Aorta (tissue), 5 donors: ENCODE results near the gene KIAA2012. TPM values are rescaled to one million over a fixed set of nuclear protein-coding genes. Genes with fewer than 3 reads are reported as not detected.

Source experiments
- ATAC-seq: fragments of 200-7000 bp; cut with Tn5 transposase; one replicate; pipeline ENCODE4 v1.9.1; 2022; ENCODE audit warnings: moderate library complexity; ENCODE audit not compliant: low FRiP score
- DNase-seq, 2 donors: peaks; one replicate each; pipeline ENCODE4 v3.0.0-alpha.2; 2020
- H3K27ac ChIP-seq, 2 donors: one replicate each; pipeline ENCODE4 v1.5.1; 2013; ENCODE audit warnings: low read length in 2 of 2, mild to moderate bottlenecking in 2 of 2, moderate library complexity in 2 of 2, control low read depth in 1 of 2, inconsistent platforms in 1 of 2, low read depth in 1 of 2
- H3K27me3 ChIP-seq, 2 donors: one replicate each; pipeline ENCODE4 v1.6.1; 2013; ENCODE audit warnings: control low read depth in 1 of 2, low read length in 1 of 2, mild to moderate bottlenecking in 1 of 2, moderate library complexity in 1 of 2; ENCODE audit not compliant: insufficient read depth in 2 of 2, control insufficient read depth in 1 of 2
- H3K36me3 ChIP-seq, 2 donors: one replicate each; pipeline ENCODE4 v1.6.1; 2013; ENCODE audit warnings: control low read depth in 1 of 2, low read length in 1 of 2, mild to moderate bottlenecking in 1 of 2; ENCODE audit not compliant: insufficient read depth in 2 of 2, control insufficient read depth in 1 of 2
- H3K4me1 ChIP-seq, 2 donors: one replicate each; pipeline ENCODE4 v1.6.1; 2013; ENCODE audit warnings: low read length in 2 of 2, control low read depth in 1 of 2, mild to moderate bottlenecking in 1 of 2, moderate library complexity in 1 of 2; ENCODE audit not compliant: insufficient read depth in 2 of 2, control insufficient read depth in 1 of 2
- H3K4me3 ChIP-seq, 2 donors: one replicate each; pipeline ENCODE4 v1.5.1; 2013; ENCODE audit warnings: low read length in 2 of 2, control low read depth in 1 of 2, mild to moderate bottlenecking in 1 of 2
- H3K9me3 ChIP-seq: one replicate; pipeline ENCODE4 v1.6.1; 2013; ENCODE audit warnings: mild to moderate bottlenecking, low read length; ENCODE audit not compliant: control insufficient read depth
- WGBS, 2 donors: extraction: QIAGEN DNeasy Blood & Tissue Kit; methylation state at CpG; one replicate each; pipeline ENCODE4 v1.1.7; 2013; 5-methylcytosine and 5-hydroxymethylcytosine counted together
- intact Hi-C, 2 donors: fragments of 100-400 bp; cut with DNase I; formaldehyde crosslinking; loops; one replicate each; pipeline versions ENCODE4 v1.14.2 to v1.15.0; 2022
- polyA plus RNA-seq, 2 donors: library from polyadenylated mRNA; stranded (reverse); fragments of 200-250 nt; gene quantifications; one replicate each; pipeline ENCODE4 v1.2.3, GENCODE V29; 2013
- total RNA-seq, 2 donors: library from RNA; stranded (reverse); fragmentation: NEBNext Ultra II Directional; extraction: Animal tissue kit (Norgen Biotek cat#: 25700); gene quantifications; one replicate each; pipeline ENCODE4 v1.2.1, GENCODE V29; 2021
- donor health status: healthy with polysubstance abuse.
- donor health status: Bipolar disorder and iron deficiency.
- donor health status: DM: no; HTN: no; CAD: no.
- donor health status: DM: no; HTN: no; CAD: no.
- donor health status: DM: yes; HTN: yes; CAD: no.

The KIAA2012 gene
- total and polyA plus RNA-seq, 4 donors = not detected

DNA sequence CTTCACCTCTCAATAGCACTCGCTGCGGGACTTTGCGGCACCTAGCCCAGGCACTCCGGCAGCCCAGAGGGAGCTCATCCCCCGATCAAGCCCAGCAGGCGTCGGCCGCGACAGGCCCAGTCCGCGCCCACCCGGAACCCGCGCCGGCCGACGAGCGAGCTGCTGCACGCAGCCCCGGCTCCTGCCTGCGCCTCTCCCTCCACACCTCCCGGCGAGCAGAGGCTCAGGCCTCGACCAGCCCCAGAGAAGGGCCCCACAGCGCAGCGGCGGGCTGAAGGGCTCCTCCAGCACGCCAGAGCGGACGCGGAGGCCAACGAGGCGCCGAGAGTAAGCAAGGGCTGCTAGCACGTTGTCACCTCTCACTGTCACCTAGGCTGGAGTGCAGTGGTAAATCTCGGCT is 63.5 kb downstream of the KIAA2012 start:
- whole genome bisulfite sequencing, 2 donors = 94 to 96% methylated on average over 35 to 36 of the region's 36 CpGs
- Histone ChIP-seq H3K9me3 (no peaks in the 10 kb centered on the region), H3K4me3 (no peak overlapping the region), H3K27ac (no peak overlapping the region), H3K36me3 (no peaks in the 10 kb centered on the region), H3K27me3 (no peaks in the 10 kb centered on the region), H3K4me1 (no peaks in the 10 kb centered on the region)
- intact Hi-C loops = no loop called here
- DNase-seq = no peak
- ATAC-seq = no peak

DNA sequence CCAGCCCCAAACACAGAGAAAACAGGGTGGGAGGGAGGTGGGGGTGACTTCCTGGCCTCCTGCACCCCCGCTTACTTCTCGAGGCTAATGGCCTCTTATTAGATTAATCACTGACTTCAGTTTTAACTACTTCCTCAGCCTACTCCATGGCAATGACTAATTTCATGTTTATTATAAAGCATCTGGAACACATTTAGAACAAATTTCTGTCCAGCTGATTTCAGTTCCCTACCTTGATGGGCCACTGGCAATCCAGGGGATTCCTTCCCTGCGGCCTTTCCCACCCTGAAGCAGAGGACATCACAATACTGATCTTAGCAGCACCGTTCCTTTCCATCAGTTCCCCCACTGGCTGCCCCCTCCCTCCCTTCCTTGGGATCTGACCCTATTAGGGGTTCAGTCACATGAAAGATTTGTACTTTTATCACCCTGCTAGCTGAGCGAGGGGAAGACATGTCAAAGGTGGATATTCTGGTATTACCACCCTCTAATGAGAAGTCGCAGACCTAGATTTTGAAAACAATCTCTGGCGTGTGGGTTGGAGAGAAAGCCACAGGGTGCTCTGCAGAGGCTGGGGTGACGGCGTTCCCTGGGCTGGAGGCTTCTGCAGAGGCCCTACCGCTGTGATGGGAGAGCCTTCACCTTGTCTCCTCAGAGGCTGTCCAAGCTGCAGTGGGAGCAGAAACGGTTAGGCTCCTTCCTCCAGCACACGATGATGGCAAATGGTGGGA is 67.6 kb downstream of the KIAA2012 start:
- Histone ChIP-seq H3K27me3 (no peaks in the 10 kb centered on the region), H3K9me3 (no peaks in the 10 kb centered on the region), H3K4me3 (no peak overlapping the region), H3K4me1 (no peaks in the 10 kb centered on the region), H3K36me3 (no peaks in the 10 kb centered on the region), H3K27ac (no peak overlapping the region)
- WGBS, 2 donors = 73 to 78% methylated on average over 12 of the region's 12 CpGs
- intact Hi-C loops = no loop called here
- no peak for DNase-seq
- ATAC-seq = no peak

DNA sequence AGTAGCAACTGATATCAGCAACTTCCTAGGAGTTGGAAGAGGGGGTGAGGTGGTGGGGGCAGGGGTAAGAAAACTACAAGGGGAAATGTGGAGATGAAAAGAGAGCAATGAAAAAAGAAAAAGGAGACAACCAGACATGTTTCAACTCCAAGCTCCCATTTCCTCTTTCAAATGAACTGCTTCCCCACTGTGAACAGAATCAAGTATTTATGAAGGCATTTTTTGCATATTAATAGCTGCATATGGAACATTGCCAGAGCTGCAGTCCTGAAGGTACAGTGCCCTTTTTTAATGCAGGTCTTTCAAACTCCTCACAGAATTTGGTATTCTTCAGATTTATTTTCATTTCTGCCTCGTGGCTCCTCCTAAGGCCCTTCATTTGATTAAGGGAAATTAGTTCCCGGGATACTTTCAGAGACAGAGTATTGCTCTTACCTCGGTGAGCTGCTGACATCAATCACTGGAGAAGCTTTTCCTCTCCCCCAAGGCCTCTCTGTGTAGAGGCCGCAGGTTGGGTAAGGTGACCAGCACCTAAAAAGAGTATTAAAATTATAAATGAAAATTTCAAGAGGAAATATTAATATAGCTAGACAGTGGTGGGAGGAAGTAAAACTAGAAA is 68.4 kb downstream of the KIAA2012 start:
- no peak overlapping the region for H3K4me3 ChIP-seq
- no peaks in the 10 kb centered on the region for H3K27me3 ChIP-seq
- ATAC-seq (no peak), DNase-seq (no peak)
- intact Hi-C loops = no loop called here
- no peak overlapping the region for H3K27ac ChIP-seq
- no peaks in the 10 kb centered on the region for H3K4me1 ChIP-seq
- 84 to 86% methylated on average over 4 of the region's 4 CpGs for WGBS, 2 donors
- no peaks in the 10 kb centered on the region for H3K36me3 ChIP-seq
- no peaks in the 10 kb centered on the region for H3K9me3 ChIP-seq

DNA sequence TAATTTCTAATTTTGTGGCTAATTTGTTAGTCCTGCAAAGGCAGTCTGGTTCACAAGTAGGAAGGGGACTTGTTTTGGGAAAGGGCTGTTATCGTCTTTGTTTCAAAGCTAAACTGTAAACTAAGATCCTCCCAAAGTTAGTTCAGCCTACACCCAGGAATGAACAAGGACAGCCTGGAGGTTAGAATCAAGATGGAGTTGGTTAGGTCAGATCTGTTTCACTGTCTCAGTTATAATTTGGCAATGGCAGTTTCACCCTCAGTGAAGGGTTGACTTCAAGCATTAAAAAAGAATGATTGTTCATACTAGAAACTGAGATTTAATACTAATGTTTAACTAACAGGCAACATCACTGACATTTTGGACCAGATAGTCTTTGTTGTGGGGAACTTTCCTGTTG is 69.5 kb downstream of the KIAA2012 start:
- no peak overlapping the region for H3K4me3 ChIP-seq
- H3K9me3 ChIP-seq = no peaks in the 10 kb centered on the region
- ATAC-seq = no peak
- H3K36me3 ChIP-seq = no peaks in the 10 kb centered on the region
- 94 to 100% methylated on average over 1 of the region's 1 CpG for WGBS, 2 donors
- no peak overlapping the region for H3K27ac ChIP-seq
- intact Hi-C loops = no loop called here
- H3K4me1 ChIP-seq = no peaks in the 10 kb centered on the region
- no peaks in the 10 kb centered on the region for H3K27me3 ChIP-seq
- DNase-seq = no peak

DNA sequence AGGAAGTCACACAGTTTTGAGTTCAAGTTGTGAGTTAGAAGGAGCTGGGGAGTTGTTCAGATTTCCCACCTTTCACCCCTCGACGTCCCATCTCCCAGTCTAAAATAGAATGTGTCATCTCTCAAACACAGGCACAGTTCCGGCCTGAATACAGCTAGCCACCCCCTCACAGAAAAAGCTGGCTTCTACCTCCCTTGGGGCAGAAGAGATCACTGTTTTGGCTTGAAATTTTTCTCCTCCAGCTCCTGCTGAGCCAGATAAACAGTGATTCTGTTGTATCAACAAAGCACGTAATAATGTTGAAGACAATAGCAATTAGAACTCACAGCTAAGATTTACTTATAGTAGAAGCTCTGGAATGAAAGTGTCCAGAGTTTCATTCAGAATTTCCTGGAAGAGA is 74.7 kb downstream of the KIAA2012 start:
- Histone ChIP-seq H3K27ac (no peak overlapping the region), H3K9me3 (no peaks in the 10 kb centered on the region), H3K4me1 (no peaks in the 10 kb centered on the region), H3K4me3 (no peak overlapping the region), H3K27me3 (no peaks in the 10 kb centered on the region), H3K36me3 (no peaks in the 10 kb centered on the region)
- 41 to 50% methylated on average over 4 of the region's 4 CpGs for WGBS, 2 donors
- no peak for DNase-seq
- no peak for ATAC-seq
- intact Hi-C loops = no loop called here

DNA sequence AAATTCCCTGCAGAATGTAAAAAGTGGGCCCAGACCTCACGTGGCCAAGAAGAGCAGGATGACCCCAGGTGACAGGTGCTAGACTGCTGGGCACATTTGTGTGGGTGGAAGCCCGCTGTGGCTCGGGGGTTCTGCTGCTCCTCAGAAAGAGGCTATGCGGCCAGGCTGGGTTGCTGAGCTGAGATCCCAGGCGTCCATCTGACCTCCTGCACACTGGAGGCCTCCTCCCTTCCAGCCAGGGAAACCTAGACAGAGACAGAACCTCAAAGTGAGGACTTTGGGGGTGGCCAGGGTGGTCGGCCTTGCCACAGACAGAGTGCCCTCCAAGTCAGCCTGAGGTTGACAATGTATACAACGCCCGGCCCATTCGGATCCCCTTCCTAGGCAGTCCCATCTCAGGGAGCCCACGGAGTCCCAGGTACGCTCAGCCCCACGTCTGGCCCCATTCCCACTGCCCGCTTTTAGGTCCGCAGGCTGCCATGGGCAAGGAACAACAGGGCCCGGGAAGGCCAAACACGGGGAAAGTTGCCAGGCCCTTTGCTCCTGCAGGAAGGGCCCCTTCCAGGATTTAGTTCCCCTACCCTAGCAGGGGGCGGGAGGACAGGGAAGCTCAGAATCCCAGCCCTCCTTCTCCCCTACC is 75.6 kb downstream of the KIAA2012 start:
- intact Hi-C loops = no loop called here
- peak; percentile 8 for ATAC-seq

DNA sequence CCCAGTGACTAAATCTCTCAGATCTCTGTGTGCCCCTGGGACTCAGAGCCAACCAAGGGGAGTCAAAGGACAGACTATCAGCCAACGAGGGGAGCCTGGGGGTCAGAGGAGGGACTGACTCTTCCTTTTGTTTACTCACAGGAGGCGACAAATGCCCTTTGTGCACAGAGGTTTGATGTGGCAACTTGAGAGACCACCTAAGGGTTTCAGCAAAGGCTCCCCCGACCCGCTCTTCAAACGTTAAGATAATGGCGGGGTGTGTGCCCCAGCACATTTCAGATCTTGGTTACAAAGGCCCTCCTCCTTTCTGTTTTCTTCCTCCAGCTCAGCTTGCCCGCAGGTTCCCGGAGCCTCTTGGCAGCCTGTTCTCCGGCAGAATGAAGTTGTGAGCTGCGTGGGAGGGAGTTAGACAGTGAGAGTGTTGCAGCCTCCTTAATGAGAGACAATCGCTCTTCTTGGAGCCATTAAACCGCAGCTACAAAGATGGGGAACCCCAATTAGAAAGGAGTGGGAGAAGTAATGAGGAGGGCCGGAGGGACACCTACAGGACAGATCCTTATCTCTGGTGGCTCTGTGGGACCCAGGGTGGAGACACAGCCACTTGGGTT is 76.2 kb downstream of the KIAA2012 start:
- 35 to 37% methylated on average over 13 of the region's 13 CpGs for WGBS, 2 donors
- intact Hi-C loops = no loop called here
- ATAC-seq (peak; percentile 59), DNase-seq (peak; percentile 77 to 82)
- Histone ChIP-seq H3K4me3 (no peak overlapping the region), H3K27me3 (no peaks in the 10 kb centered on the region), H3K9me3 (no peaks in the 10 kb centered on the region), H3K4me1 (no peaks in the 10 kb centered on the region), H3K27ac (no peak overlapping the region), H3K36me3 (no peaks in the 10 kb centered on the region)

More for the DNA sequence above, 75.6 kb downstream of the KIAA2012 start:
- H3K36me3 ChIP-seq = no peaks in the 10 kb centered on the region
- no peak for DNase-seq
- no peak overlapping the region for H3K4me3 ChIP-seq
- H3K9me3 ChIP-seq = no peaks in the 10 kb centered on the region
- H3K27me3 ChIP-seq = no peaks in the 10 kb centered on the region
- no peak overlapping the region for H3K27ac ChIP-seq
- no peaks in the 10 kb centered on the region for H3K4me1 ChIP-seq
- WGBS, 2 donors = 88% methylated on average over 17 of the region's 17 CpGs

DNA sequence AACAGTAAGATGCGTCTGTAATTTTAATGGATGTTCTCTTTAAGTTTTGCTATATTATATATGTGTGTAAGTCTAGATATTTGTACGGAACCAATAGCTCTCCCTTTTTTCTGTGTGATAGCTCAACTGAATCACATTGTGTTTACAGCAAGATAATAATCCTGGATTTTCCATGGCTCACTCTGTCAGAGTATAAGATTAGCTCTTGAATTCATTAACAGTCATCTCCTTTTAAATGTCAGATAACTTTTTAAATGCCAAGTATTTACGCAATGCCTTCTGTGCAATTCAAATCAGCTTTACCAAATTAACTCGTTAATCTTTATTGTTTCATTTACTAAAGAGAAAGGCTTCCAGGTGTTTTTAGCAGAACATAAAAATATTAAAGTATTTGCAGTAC is 76.9 kb downstream of the KIAA2012 start:
- no peaks in the 10 kb centered on the region for H3K36me3 ChIP-seq
- no peaks in the 10 kb centered on the region for H3K27me3 ChIP-seq
- intact Hi-C loops = no loop called here
- H3K27ac ChIP-seq = no peak overlapping the region
- H3K9me3 ChIP-seq = no peaks in the 10 kb centered on the region
- no peaks in the 10 kb centered on the region for H3K4me1 ChIP-seq
- DNase-seq (no peak), ATAC-seq (no peak)
- H3K4me3 ChIP-seq = no peak overlapping the region
- 91 to 92% methylated on average over 4 of the region's 4 CpGs for WGBS, 2 donors
